Neural crest cell (in vitro differentiated cells): Measurements from ENCODE around the gene GABRB3. TPM values are rescaled to one million over a fixed set of nuclear protein-coding genes. Genes with fewer than 3 reads are reported as not detected.

Experiments
- DNase-seq: peaks from one replicate; pipeline ENCODE4 v3.0.0; 2021; ENCODE audit warnings: low read depth, mixed read lengths, low spot score
- H3K27ac Mint-ChIP-seq: one replicate; pipeline ENCODE4 v1.8.0; 2021; ENCODE audit warnings: mild to moderate bottlenecking, mixed read lengths; ENCODE audit not compliant: unreplicated experiment
- H3K27me3 Mint-ChIP-seq: 2 replicates; pipeline ENCODE4 v1.8.0; 2021; ENCODE audit warnings: low read depth, mild to moderate bottlenecking, mixed read lengths
- H3K36me3 Mint-ChIP-seq: 2 replicates; pipeline ENCODE4 v1.8.0; 2021; ENCODE audit warnings: low read depth, mild to moderate bottlenecking, mixed read lengths
- H3K4me1 Mint-ChIP-seq: 2 replicates; pipeline ENCODE4 v1.8.0; 2021; ENCODE audit warnings: mixed read lengths
- H3K4me3 Mint-ChIP-seq: one replicate; pipeline ENCODE4 v1.8.0; 2021; ENCODE audit warnings: mild to moderate bottlenecking, mixed read lengths
- H3K9me3 Mint-ChIP-seq: 2 replicates; pipeline ENCODE4 v1.8.0; 2021; ENCODE audit warnings: mixed read lengths
- total RNA-seq: library from RNA; stranded (reverse); gene quantifications from 2 replicates; pipeline ENCODE4 v1.2.1, GENCODE V29; 2021
- TF ChIP-seq, protein P1 (sequence below): fragments of 200-600 bp; sonication (generic); conservative IDR thresholded peaks from 2 replicates; pipeline ENCODE4 v1.5.0; 2021; ENCODE audit warnings: antibody characterized with exemption, mild to moderate bottlenecking

Gene GABRB3
- total RNA-seq, 1 donor from 2014 or later: 23.7 TPM

DNA sequence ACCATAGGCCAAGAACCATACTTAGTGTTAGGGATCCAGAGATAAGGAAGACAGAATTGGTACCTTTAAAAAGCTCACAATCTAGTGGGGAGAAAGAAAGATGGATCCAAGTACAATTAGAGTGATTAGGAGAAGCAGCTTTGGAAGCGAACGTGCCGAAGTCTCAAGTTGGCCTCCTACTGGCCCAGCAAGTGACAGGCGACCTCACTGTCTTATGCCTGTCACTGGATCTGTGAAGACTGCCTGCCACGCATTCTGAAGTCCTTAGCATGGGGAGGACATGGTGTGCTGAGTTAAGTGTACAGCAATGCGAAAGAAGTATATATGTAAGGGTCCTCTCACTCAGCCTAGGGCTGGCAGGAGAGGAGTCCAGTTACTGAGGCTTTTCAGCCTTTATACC, 141.0 kb downstream of the GABRB3 start:
- no peak overlapping the region for H3K27ac Mint-ChIP-seq
- H3K9me3 Mint-ChIP-seq: peaks cover 6% of the 10 kb centered on the region
- no peaks in the 10 kb centered on the region for H3K27me3 Mint-ChIP-seq
- TF ChIP-seq, protein P1, sequence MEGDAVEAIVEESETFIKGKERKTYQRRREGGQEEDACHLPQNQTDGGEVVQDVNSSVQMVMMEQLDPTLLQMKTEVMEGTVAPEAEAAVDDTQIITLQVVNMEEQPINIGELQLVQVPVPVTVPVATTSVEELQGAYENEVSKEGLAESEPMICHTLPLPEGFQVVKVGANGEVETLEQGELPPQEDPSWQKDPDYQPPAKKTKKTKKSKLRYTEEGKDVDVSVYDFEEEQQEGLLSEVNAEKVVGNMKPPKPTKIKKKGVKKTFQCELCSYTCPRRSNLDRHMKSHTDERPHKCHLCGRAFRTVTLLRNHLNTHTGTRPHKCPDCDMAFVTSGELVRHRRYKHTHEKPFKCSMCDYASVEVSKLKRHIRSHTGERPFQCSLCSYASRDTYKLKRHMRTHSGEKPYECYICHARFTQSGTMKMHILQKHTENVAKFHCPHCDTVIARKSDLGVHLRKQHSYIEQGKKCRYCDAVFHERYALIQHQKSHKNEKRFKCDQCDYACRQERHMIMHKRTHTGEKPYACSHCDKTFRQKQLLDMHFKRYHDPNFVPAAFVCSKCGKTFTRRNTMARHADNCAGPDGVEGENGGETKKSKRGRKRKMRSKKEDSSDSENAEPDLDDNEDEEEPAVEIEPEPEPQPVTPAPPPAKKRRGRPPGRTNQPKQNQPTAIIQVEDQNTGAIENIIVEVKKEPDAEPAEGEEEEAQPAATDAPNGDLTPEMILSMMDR: no peak
- DNase-seq: no peak
- no peak overlapping the region for H3K4me3 Mint-ChIP-seq
- H3K4me1 Mint-ChIP-seq: peaks cover 7% of the 10 kb centered on the region
- H3K36me3 Mint-ChIP-seq: peaks cover 9% of the 10 kb centered on the region

DNA sequence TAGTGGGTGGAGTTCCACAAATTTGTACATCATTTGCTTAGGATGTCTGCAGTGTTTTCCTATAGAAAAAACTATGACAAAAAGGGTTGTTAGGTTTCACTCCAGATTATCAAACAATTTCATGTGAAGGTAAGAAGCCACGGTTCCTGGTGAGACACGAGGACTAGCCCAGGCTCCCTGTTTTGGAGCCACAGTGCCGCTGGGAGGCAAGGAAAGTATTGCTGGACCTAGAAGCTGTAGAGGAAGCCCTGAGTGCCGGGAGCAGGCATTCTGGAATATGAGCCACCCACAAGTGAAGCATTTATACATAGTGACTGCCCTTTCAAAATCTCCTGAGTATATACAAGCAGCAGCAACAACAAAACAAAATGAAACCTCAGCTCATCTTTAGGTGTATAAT, 142.0 kb downstream of the GABRB3 start:
- no peak overlapping the region for H3K4me3 Mint-ChIP-seq

DNA sequence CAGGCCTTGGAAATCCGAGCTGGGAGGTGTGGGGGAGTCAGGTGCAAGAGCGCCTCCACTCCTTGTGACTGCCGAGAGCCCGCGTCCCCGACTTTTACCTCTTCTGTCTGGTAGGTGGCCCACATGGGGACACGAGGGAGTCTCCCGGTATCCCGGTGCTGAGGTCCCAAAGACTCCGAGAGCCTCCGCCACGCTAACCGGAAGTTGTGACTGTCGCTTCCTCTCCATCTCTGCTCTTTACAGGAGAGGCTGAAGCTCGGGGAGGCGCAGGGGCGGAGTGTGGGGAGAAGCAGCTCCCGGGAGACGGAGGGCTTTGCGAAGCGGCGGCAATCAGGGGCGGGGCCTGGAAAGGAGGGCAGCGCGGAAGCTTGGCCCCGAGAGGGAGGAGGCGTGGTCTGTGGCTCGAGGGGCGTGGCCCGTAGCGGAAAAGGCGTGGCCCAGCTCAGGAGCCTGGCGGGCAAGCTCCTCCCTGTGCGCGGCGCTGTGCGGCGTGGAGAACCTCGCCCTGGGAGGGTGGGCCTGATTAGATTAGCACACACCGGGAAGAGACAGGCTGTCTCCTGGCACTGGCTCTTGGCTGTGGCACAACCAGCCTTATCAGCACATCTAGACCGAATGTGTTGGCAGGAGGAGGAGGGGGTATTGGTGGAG, 143.9 kb downstream of the GABRB3 start:
- Mint-ChIP-seq H3K27me3 (no peaks in the 10 kb centered on the region), H3K4me3 (no peak overlapping the region), H3K27ac (no peak overlapping the region), H3K4me1 (peaks cover 2% of the 10 kb centered on the region), H3K36me3 (peaks cover 9% of the 10 kb centered on the region), H3K9me3 (peaks cover 9% of the 10 kb centered on the region)
- no peak for DNase-seq
- TF ChIP-seq, protein P1: no peak

More for the DNA sequence above, 142.0 kb downstream of the GABRB3 start:
- Mint-ChIP-seq H3K27ac (no peak overlapping the region), H3K36me3 (peaks cover 9% of the 10 kb centered on the region), H3K9me3 (peaks cover 9% of the 10 kb centered on the region), H3K27me3 (no peaks in the 10 kb centered on the region), H3K4me1 (peaks cover 7% of the 10 kb centered on the region)
- DNase-seq: no peak
- TF ChIP-seq, protein P1: no peak

DNA sequence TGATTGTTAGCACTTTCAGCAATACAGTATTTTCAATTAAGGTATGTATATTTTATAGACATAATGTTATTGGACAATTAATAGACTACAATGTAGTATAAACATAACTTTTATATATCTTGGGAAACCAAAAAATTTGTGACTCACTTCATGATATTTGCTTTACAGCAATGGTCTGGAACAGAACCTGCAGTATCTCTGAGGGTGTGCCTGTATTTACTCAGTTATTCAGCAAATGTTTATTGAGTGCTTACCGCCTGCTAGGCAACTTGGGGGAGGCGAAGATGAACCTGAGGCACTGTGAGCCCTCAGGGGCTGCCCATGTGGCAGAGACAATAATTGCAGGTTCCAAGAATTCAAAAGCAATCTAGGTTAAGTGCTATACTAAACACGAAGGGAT, 144.8 kb downstream of the GABRB3 start:
- Mint-ChIP-seq H3K4me3 (no peak overlapping the region), H3K4me1 (peaks cover 3% of the 10 kb centered on the region), H3K9me3 (peaks cover 9% of the 10 kb centered on the region), H3K36me3 (peaks cover 9% of the 10 kb centered on the region), H3K27me3 (no peaks in the 10 kb centered on the region), H3K27ac (no peak overlapping the region)
- TF ChIP-seq, protein P1: no peak
- no peak for DNase-seq

DNA sequence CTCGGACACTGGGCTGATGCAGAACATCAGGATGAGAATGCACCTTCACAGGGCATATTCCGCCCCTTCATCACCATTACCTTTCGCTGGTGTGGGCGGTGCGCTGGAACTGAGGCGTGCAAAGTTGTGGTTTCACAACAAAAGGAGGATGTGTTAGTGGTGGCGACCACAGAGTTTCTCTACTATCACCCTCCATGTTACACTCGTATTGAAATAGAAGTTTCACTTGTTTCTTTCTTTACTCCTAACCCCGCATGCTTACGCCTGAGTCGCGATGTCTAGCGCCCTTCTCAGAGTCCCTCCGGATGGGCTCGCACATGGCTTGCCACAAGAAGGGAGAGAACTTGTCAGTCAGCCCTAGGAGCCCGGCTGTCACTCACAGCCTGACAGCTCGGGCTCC, 148.7 kb downstream of the GABRB3 start:
- H3K27ac Mint-ChIP-seq: no peak overlapping the region
- TF ChIP-seq, protein P1: no peak

More for the DNA sequence above, 148.7 kb downstream of the GABRB3 start:
- Mint-ChIP-seq H3K36me3 (peaks cover 16% of the 10 kb centered on the region), H3K4me1 (peaks cover 11% of the 10 kb centered on the region), H3K27me3 (no peaks in the 10 kb centered on the region), H3K4me3 (no peak overlapping the region), H3K9me3 (peaks cover 13% of the 10 kb centered on the region)
- DNase-seq: no peak
